ENCODE results near the gene MLLT11. TPM values are rescaled to one million over a fixed set of nuclear protein-coding genes. Genes with fewer than 3 reads are reported as not detected.
A peak's percentile ranks its signal among the peaks of the same experiment; 100 is the strongest.

Gene MLLT11
- 17.4 TPM for polyA plus RNA-seq
- long read RNA-seq, donor 1, full-length matches to known transcripts = 16 of 16 reads
- long read RNA-seq, donor 1, partial matches to known transcripts = 0 of 16 reads
- long read RNA-seq, donor 1, other reads (novel, unspliced or antisense) = 0 of 16 reads
- long read RNA-seq, donor 2, full-length matches to known transcripts = 30 of 30 reads
- long read RNA-seq, donor 2, partial matches to known transcripts = 0 of 30 reads
- long read RNA-seq, donor 2, other reads (novel, unspliced or antisense) = 0 of 30 reads
- long read RNA-seq, donor 3 = 0 reads
- long read RNA-seq, donor 4 = 0 reads
- long read RNA-seq, donor 5, full-length matches to known transcripts = 34 of 34 reads
- long read RNA-seq, donor 5, partial matches to known transcripts = 0 of 34 reads
- long read RNA-seq, donor 5, other reads (novel, unspliced or antisense) = 0 of 34 reads
- long read RNA-seq, donor 6, full-length matches to known transcripts = 27 of 39 reads
- long read RNA-seq, donor 6, partial matches to known transcripts = 0 of 39 reads
- long read RNA-seq, donor 6, other reads (novel, unspliced or antisense) = 12 of 39 reads
- long read RNA-seq, donor 7, full-length matches to known transcripts = 45 of 45 reads
- long read RNA-seq, donor 7, partial matches to known transcripts = 0 of 45 reads
- long read RNA-seq, donor 7, other reads (novel, unspliced or antisense) = 0 of 45 reads
- long read RNA-seq, donor 8, full-length matches to known transcripts = 14 of 14 reads
- long read RNA-seq, donor 8, partial matches to known transcripts = 0 of 14 reads
- long read RNA-seq, donor 8, other reads (novel, unspliced or antisense) = 0 of 14 reads
- long read RNA-seq, donor 9, full-length matches to known transcripts = 33 of 33 reads
- long read RNA-seq, donor 9, partial matches to known transcripts = 0 of 33 reads
- long read RNA-seq, donor 9, other reads (novel, unspliced or antisense) = 0 of 33 reads
- long read RNA-seq, donor 10, full-length matches to known transcripts = 14 of 14 reads
- long read RNA-seq, donor 10, partial matches to known transcripts = 0 of 14 reads
- long read RNA-seq, donor 10, other reads (novel, unspliced or antisense) = 0 of 14 reads
- long read RNA-seq, donor 11, full-length matches to known transcripts = 15 of 15 reads
- long read RNA-seq, donor 11, partial matches to known transcripts = 0 of 15 reads
- long read RNA-seq, donor 11, other reads (novel, unspliced or antisense) = 0 of 15 reads

- peaks cover 9% of the 10 kb centered on the region for H3K36me3 ChIP-seq (ENCODE audit: control insufficient read depth, insufficient read depth, low read length)
- no peaks in the 10 kb centered on the region for H3K27me3 ChIP-seq (ENCODE audit: control insufficient read depth, insufficient read depth, low read length)
- H3K4me3 ChIP-seq (ENCODE audit: low read length) = peak within 1 kb of the TSS; percentile 94
- WGBS (ENCODE audit: insufficient coverage, low lambda C conversion rate) = no CpG with 5 or more reads among the region's 15 CpGs
- peaks cover 24% of the 10 kb centered on the region for H3K4me1 ChIP-seq (ENCODE audit: control insufficient read depth, insufficient read depth, low read length)
- peak within 1 kb of the TSS; percentile 82 for H3K27ac ChIP-seq (ENCODE audit: low read length)
- H3K9me3 ChIP-seq (ENCODE audit: control insufficient read depth, low read depth, low read length) = no peaks in the 10 kb centered on the region
- peak; percentile 56 to 71 for DNase-seq
These were observed at the start of gene MLLT11 for GRCh38 chr1:151060007-151060656. Gene MLLT11, plus strand, starts transcription at chr1:151060397. Its CDS starts 6,828 bp downstream, at chr1:151067225.

- no peaks in the 10 kb centered on the region for H3K27me3 ChIP-seq (ENCODE audit: control insufficient read depth, insufficient read depth, low read length)
- no peaks in the 10 kb centered on the region for H3K36me3 ChIP-seq (ENCODE audit: control insufficient read depth, insufficient read depth, low read length)
- no peak overlapping the region for H3K27ac ChIP-seq (ENCODE audit: low read length)
- H3K4me3 ChIP-seq (ENCODE audit: low read length) = no peak overlapping the region
- H3K4me1 ChIP-seq (ENCODE audit: control insufficient read depth, insufficient read depth, low read length) = peaks cover 55% of the 10 kb centered on the region
- DNase-seq = no peak
- 50% methylated on average over 2 of the region's 4 CpGs for WGBS (ENCODE audit: insufficient coverage, low lambda C conversion rate)
- no peaks in the 10 kb centered on the region for H3K9me3 ChIP-seq (ENCODE audit: control insufficient read depth, low read depth, low read length)
These were observed 48.9 kb upstream of the MLLT11 start for GRCh38 chr1:151011154-151011850.

GRCh38 chr1:151012684-151013471, 47.3 kb upstream of the MLLT11 start:
- Histone ChIP-seq H3K27me3 (ENCODE audit: control insufficient read depth, insufficient read depth, low read length) (no peaks in the 10 kb centered on the region), H3K4me1 (ENCODE audit: control insufficient read depth, insufficient read depth, low read length) (peaks cover 45% of the 10 kb centered on the region), H3K9me3 (ENCODE audit: control insufficient read depth, low read depth, low read length) (no peaks in the 10 kb centered on the region), H3K36me3 (ENCODE audit: control insufficient read depth, insufficient read depth, low read length) (peaks cover 2% of the 10 kb centered on the region), H3K4me3 (ENCODE audit: low read length) (no peak overlapping the region), H3K27ac (ENCODE audit: low read length) (peak overlapping the region; percentile 80)
- peak; percentile 90 to 94 for DNase-seq
- 87% methylated on average over 3 of the region's 14 CpGs for WGBS (ENCODE audit: insufficient coverage, low lambda C conversion rate)

GRCh38 chr1:151013518-151013917, 46.7 kb upstream of the MLLT11 start:
- peak overlapping the region; percentile 80 for H3K27ac ChIP-seq (ENCODE audit: low read length)
- H3K4me1 ChIP-seq (ENCODE audit: control insufficient read depth, insufficient read depth, low read length) = peaks cover 44% of the 10 kb centered on the region
- no peaks in the 10 kb centered on the region for H3K9me3 ChIP-seq (ENCODE audit: control insufficient read depth, low read depth, low read length)
- H3K4me3 ChIP-seq (ENCODE audit: low read length) = no peak overlapping the region
- no CpG with 5 or more reads among the region's 2 CpGs for WGBS (ENCODE audit: insufficient coverage, low lambda C conversion rate)
- peak; percentile 60 to 80 for DNase-seq
- peaks cover 4% of the 10 kb centered on the region for H3K36me3 ChIP-seq (ENCODE audit: control insufficient read depth, insufficient read depth, low read length)
- no peaks in the 10 kb centered on the region for H3K27me3 ChIP-seq (ENCODE audit: control insufficient read depth, insufficient read depth, low read length)

GRCh38 chr1:151024540-151025146, 35.6 kb upstream of the MLLT11 start:
- peak; percentile 41 to 43 for DNase-seq
- H3K27me3 ChIP-seq (ENCODE audit: control insufficient read depth, insufficient read depth, low read length) = no peaks in the 10 kb centered on the region
- no peak overlapping the region for H3K27ac ChIP-seq (ENCODE audit: low read length)
- no peaks in the 10 kb centered on the region for H3K9me3 ChIP-seq (ENCODE audit: control insufficient read depth, low read depth, low read length)
- H3K4me3 ChIP-seq (ENCODE audit: low read length) = no peak overlapping the region
- H3K36me3 ChIP-seq (ENCODE audit: control insufficient read depth, insufficient read depth, low read length) = peaks cover 45% of the 10 kb centered on the region
- 100% methylated on average over 1 of the region's 6 CpGs for WGBS (ENCODE audit: insufficient coverage, low lambda C conversion rate)
- no peaks in the 10 kb centered on the region for H3K4me1 ChIP-seq (ENCODE audit: control insufficient read depth, insufficient read depth, low read length)

- peaks cover 53% of the 10 kb centered on the region for H3K36me3 ChIP-seq (ENCODE audit: control insufficient read depth, insufficient read depth, low read length)
- H3K27me3 ChIP-seq (ENCODE audit: control insufficient read depth, insufficient read depth, low read length) = no peaks in the 10 kb centered on the region
- DNase-seq = no peak
These were observed 33.7 kb upstream of the MLLT11 start for GRCh38 chr1:151026460-151026859.

GRCh38 chr1:151032164-151032563, 28.0 kb upstream of the MLLT11 start:
- Histone ChIP-seq H3K4me1 (ENCODE audit: control insufficient read depth, insufficient read depth, low read length) (no peaks in the 10 kb centered on the region), H3K9me3 (ENCODE audit: control insufficient read depth, low read depth, low read length) (no peaks in the 10 kb centered on the region), H3K36me3 (ENCODE audit: control insufficient read depth, insufficient read depth, low read length) (peaks cover 58% of the 10 kb centered on the region), H3K27me3 (ENCODE audit: control insufficient read depth, insufficient read depth, low read length) (no peaks in the 10 kb centered on the region), H3K27ac (ENCODE audit: low read length) (no peak overlapping the region), H3K4me3 (ENCODE audit: low read length) (no peak overlapping the region)
- DNase-seq = no peak
- 100% methylated on average over 3 of the region's 8 CpGs for WGBS (ENCODE audit: insufficient coverage, low lambda C conversion rate)

More at GRCh38 chr1:151026460-151026859, 33.7 kb upstream of the MLLT11 start:
- Histone ChIP-seq H3K9me3 (ENCODE audit: control insufficient read depth, low read depth, low read length) (no peaks in the 10 kb centered on the region), H3K27ac (ENCODE audit: low read length) (no peak overlapping the region), H3K4me1 (ENCODE audit: control insufficient read depth, insufficient read depth, low read length) (no peaks in the 10 kb centered on the region), H3K4me3 (ENCODE audit: low read length) (no peak overlapping the region)

GRCh38 chr1:151035167-151035566, 25.0 kb upstream of the MLLT11 start:
- no CpG with 5 or more reads among the region's 3 CpGs for WGBS (ENCODE audit: insufficient coverage, low lambda C conversion rate)
- peaks cover 33% of the 10 kb centered on the region for H3K36me3 ChIP-seq (ENCODE audit: control insufficient read depth, insufficient read depth, low read length)
- DNase-seq = no peak

More at GRCh38 chr1:151035167-151035566, 25.0 kb upstream of the MLLT11 start:
- no peaks in the 10 kb centered on the region for H3K27me3 ChIP-seq (ENCODE audit: control insufficient read depth, insufficient read depth, low read length)
- H3K9me3 ChIP-seq (ENCODE audit: control insufficient read depth, low read depth, low read length) = no peaks in the 10 kb centered on the region
- H3K27ac ChIP-seq (ENCODE audit: low read length) = no peak overlapping the region
- H3K4me3 ChIP-seq (ENCODE audit: low read length) = no peak overlapping the region
- H3K4me1 ChIP-seq (ENCODE audit: control insufficient read depth, insufficient read depth, low read length) = no peaks in the 10 kb centered on the region

Measured in large intestine (tissue), 12 donors.